ENCODE data around the gene FOXK1. TPM values are rescaled to one million over a fixed set of nuclear protein-coding genes. Genes with fewer than 3 reads are reported as not detected.
"Not testable (repeated sequence)": the region's sequence is repeated elsewhere in the genome, so short reads cannot be mapped to it uniquely, and the experiment has no call there.

Gene FOXK1
- total RNA-seq, 2 experiments from 2014 or later: 30.0 to 33.9 TPM

GRCh38 chr7:4667776-4668509, 14.2 kb upstream of the FOXK1 start:
- peaks cover 10% of the 10 kb centered on the region for H3K4me1 Mint-ChIP-seq
- intact Hi-C loops (cut with DNase I, micrococcal nuclease): no loop called here
- H3K36me3 Mint-ChIP-seq (ENCODE audit: low read depth): no peaks in the 10 kb centered on the region
- peaks cover 2% of the 10 kb centered on the region for H3K27me3 Mint-ChIP-seq
- no peaks in the 10 kb centered on the region for H3K9me3 Mint-ChIP-seq (ENCODE audit: low read depth)
- ATAC-seq (no peak), DNase-seq (no peak)
- ChIA-PET CTCF (no interaction called here), POLR2A (no interaction called here)
- H3K4me3 Mint-ChIP-seq: no peak overlapping the region
- H3K27ac Mint-ChIP-seq: no peak overlapping the region

DNA sequence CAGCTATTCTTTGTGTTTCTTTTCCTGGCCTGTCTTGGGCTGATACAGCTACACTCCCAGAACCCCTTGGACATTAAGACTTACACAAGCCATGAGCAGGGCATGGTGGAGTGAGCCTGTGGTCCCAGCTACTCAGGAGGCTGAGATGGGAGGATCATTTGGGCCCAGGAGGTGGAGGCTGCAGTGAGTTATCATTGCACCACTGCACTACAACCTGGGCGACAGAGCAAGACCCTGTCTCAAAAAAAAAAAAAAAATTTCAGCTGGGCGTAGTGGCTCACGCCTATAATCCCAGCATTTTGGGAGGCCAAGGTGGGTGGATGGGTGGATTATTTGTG, 13.6 kb upstream of the FOXK1 start:
- Mint-ChIP-seq H3K9me3 (ENCODE audit: low read depth) (no peaks in the 10 kb centered on the region), H3K4me1 (peaks cover 7% of the 10 kb centered on the region), H3K36me3 (ENCODE audit: low read depth) (no peaks in the 10 kb centered on the region), H3K27ac (no peak overlapping the region), H3K27me3 (peaks cover 2% of the 10 kb centered on the region), H3K4me3 (no peak overlapping the region)
- ATAC-seq (no peak), DNase-seq (no peak)
- ChIA-PET CTCF (no interaction called here), POLR2A (no interaction called here)
- intact Hi-C loops (cut with DNase I, micrococcal nuclease): no loop called here

DNA sequence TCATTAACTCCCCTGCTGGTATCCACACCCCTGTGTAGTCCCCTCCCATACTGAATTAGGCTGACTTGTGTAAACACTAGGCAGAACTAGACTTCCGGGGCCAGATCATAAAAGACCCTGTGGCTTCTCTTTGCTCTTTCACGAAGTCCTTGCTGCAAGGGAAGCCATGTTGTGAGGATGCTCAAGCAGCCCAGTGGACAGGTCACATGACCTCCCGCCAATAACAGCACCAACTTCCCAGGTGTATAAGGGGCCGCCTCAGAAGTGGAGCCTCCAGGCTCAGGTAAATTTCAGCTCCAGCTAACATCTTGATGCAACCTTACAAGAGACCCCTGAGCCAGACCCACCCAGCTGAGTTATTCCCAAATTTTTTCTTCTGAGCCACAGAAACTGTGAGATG, 11.3 kb upstream of the FOXK1 start:
- no peaks in the 10 kb centered on the region for H3K36me3 Mint-ChIP-seq (ENCODE audit: low read depth)
- no peaks in the 10 kb centered on the region for H3K9me3 Mint-ChIP-seq (ENCODE audit: low read depth)
- ChIA-PET POLR2A (no interaction called here), CTCF (no interaction called here)
- no peaks in the 10 kb centered on the region for H3K4me1 Mint-ChIP-seq
- DNase-seq (no peak), ATAC-seq (no peak)
- intact Hi-C loops (cut with DNase I, micrococcal nuclease): no loop called here
- H3K4me3 Mint-ChIP-seq: no peak overlapping the region
- peaks cover 2% of the 10 kb centered on the region for H3K27me3 Mint-ChIP-seq
- H3K27ac Mint-ChIP-seq: peak overlapping the region; percentile 2

DNA sequence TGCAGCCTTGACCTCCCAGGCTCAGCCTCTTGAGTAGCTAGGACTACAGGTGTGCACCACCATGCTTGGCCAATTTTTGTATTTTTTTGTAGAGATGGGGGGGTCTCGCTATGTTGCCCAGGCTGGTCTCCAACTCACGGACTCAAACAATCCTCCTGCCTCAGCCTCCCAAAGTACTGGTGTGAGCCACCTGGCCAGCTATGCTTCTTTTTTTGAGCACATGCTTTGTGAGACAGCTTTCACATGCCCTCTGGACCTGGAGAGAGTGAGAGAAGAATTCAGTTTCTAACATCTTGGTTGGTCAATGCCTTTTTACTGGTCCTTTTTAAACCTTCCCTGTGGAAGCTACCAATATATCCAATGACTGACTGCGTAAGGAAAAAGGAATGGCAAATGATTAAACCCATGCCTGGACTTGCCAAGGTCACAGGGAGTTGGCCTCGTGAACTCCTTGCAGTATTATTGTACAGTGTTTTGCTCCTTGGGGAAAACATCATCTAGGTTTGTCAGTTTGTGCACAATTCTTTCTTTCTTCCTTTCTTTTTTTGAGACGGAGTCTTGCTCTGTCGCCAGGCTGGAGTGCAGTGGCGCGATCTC, 6.2 kb upstream of the FOXK1 start:
- H3K9me3 Mint-ChIP-seq (ENCODE audit: low read depth): no peaks in the 10 kb centered on the region
- POLR2A ChIA-PET: no interaction called here
- H3K4me1 Mint-ChIP-seq: no peaks in the 10 kb centered on the region
- H3K27ac Mint-ChIP-seq: no peak overlapping the region
- no peak overlapping the region for H3K4me3 Mint-ChIP-seq
- no peaks in the 10 kb centered on the region for H3K36me3 Mint-ChIP-seq (ENCODE audit: low read depth)
- no peak for DNase-seq
- CTCF ChIA-PET: interaction anchor here (0.9 kb wide), 1 partner anchor 35 kb away, joined by 4 read pairs; no protein-coding TSS in a partner anchor
- intact Hi-C loops (cut with DNase I, micrococcal nuclease): no loop called here
- no peak for ATAC-seq
- no peaks in the 10 kb centered on the region for H3K27me3 Mint-ChIP-seq

DNA sequence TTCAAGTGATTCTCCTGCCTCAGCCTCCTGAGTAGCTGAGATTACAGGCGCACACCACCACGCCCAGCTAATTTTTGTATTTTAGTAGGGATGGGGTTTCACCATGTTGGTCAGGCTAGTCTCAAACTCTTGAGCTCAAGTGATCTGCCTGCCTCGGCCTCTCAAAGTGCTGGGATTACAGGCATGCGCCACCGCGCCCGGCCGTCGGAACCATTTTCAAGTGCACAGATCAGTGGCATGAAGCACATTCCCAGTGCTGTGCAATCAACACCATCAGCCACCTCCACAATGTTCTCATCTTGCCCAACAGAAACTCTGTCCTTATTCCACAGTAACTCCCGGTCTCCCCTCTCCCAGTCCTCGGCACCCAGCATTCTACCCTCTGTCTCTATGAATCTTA, 4.6 kb upstream of the FOXK1 start:
- ATAC-seq: not testable (repeated sequence)

GRCh38 chr7:4681218-4681851, 760 bp upstream of the FOXK1 start:
- ChIA-PET CTCF (interaction anchor here (0.7 to 1.0 kb wide), 3 partner anchors 40 to 1045 kb away, joined by 3 to 4 read pairs (median 3); no protein-coding TSS in a partner anchor), POLR2A (interaction anchor here (2.2 kb wide), 1 partner anchor 40 kb away, joined by 16 read pairs; no protein-coding TSS in a partner anchor)
- Mint-ChIP-seq H3K4me1 (peaks cover 24% of the 10 kb centered on the region), H3K4me3 (peak overlapping the region; percentile 78), H3K27me3 (no peaks in the 10 kb centered on the region), H3K9me3 (ENCODE audit: low read depth) (no peaks in the 10 kb centered on the region), H3K27ac (peak overlapping the region; percentile 89), H3K36me3 (ENCODE audit: low read depth) (peaks cover 11% of the 10 kb centered on the region)
- ATAC-seq: peak; percentile 6
- intact Hi-C loops (cut with DNase I, micrococcal nuclease): no loop called here
- peak; percentile 50 for DNase-seq

More for the DNA sequence above, 4.6 kb upstream of the FOXK1 start:
- H3K36me3 Mint-ChIP-seq (ENCODE audit: low read depth); H3K4me3 Mint-ChIP-seq; H3K9me3 Mint-ChIP-seq (ENCODE audit: low read depth); H3K4me1 Mint-ChIP-seq; DNase-seq; H3K27ac Mint-ChIP-seq; H3K27me3 Mint-ChIP-seq; POLR2A ChIA-PET; CTCF ChIA-PET; intact Hi-C loops (cut with DNase I, micrococcal nuclease): not testable (repeated sequence)

DNA sequence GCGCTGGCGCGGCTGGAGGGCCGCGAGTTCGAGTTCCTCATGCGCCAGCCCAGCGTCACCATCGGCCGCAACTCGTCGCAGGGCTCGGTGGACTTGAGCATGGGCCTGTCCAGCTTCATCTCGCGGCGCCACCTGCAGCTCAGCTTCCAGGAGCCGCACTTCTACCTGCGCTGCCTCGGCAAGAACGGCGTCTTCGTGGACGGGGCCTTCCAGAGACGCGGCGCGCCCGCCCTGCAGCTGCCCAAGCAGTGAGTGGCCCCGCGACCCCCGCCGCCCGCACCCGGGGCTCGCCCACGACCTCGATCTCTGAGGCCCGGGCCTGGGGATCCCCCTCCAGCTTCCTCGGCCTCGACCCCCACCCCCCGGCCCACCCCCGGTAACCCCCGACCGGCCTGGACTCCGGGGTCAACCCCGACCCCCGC, 537 bp downstream of the FOXK1 start:
- DNase-seq: peak; percentile 71
- ChIA-PET POLR2A (interaction anchor here (2.2 kb wide), 1 partner anchor 41 kb away, joined by 16 read pairs; no protein-coding TSS in a partner anchor), CTCF (interaction anchor here (1.3 to 2.4 kb wide), 2 partner anchors 41 to 47 kb away, joined by 3 to 10 read pairs; no protein-coding TSS in a partner anchor)
- intact Hi-C loops (cut with DNase I, micrococcal nuclease): loop anchor here (1.0 to 2.0 kb wide), 5 partner anchors 41 to 200 kb away; partner anchors contain the start of genes AP5Z1 (in 1 of the 2) and RADIL (in 1 of the 2)
- H3K27me3 Mint-ChIP-seq: no peaks in the 10 kb centered on the region
- no peaks in the 10 kb centered on the region for H3K9me3 Mint-ChIP-seq (ENCODE audit: low read depth)
- peak; percentile 16 for ATAC-seq
- peaks cover 14% of the 10 kb centered on the region for H3K36me3 Mint-ChIP-seq (ENCODE audit: low read depth)
- H3K4me1 Mint-ChIP-seq: peaks cover 36% of the 10 kb centered on the region
- peak overlapping the region; percentile 91 for H3K4me3 Mint-ChIP-seq
- H3K27ac Mint-ChIP-seq: no peak overlapping the region

GRCh38 chr7:4683043-4683883, 1.2 kb downstream of the FOXK1 start:
- Mint-ChIP-seq H3K4me1 (peaks cover 41% of the 10 kb centered on the region), H3K4me3 (peak overlapping the region; percentile 91), H3K36me3 (ENCODE audit: low read depth) (peaks cover 14% of the 10 kb centered on the region), H3K9me3 (ENCODE audit: low read depth) (no peaks in the 10 kb centered on the region), H3K27me3 (no peaks in the 10 kb centered on the region), H3K27ac (peak overlapping the region; percentile 98)
- intact Hi-C loops (cut with DNase I, micrococcal nuclease): loop anchor here (2.0 kb wide), 2 partner anchors 72 to 200 kb away; partner anchors contain the start of gene RADIL (in 1 of the 2)
- peak; percentile 49 for DNase-seq
- CTCF ChIA-PET: interaction anchor here (0.8 to 2.4 kb wide), 3 partner anchors 42 to 55 kb away, joined by 3 to 10 read pairs (median 3); no protein-coding TSS in a partner anchor
- ATAC-seq: no peak
- POLR2A ChIA-PET: interaction anchor here (0.7 to 2.2 kb wide), 3 partner anchors 42 to 63 kb away, joined by 3 to 16 read pairs (median 4); no protein-coding TSS in a partner anchor

DNA sequence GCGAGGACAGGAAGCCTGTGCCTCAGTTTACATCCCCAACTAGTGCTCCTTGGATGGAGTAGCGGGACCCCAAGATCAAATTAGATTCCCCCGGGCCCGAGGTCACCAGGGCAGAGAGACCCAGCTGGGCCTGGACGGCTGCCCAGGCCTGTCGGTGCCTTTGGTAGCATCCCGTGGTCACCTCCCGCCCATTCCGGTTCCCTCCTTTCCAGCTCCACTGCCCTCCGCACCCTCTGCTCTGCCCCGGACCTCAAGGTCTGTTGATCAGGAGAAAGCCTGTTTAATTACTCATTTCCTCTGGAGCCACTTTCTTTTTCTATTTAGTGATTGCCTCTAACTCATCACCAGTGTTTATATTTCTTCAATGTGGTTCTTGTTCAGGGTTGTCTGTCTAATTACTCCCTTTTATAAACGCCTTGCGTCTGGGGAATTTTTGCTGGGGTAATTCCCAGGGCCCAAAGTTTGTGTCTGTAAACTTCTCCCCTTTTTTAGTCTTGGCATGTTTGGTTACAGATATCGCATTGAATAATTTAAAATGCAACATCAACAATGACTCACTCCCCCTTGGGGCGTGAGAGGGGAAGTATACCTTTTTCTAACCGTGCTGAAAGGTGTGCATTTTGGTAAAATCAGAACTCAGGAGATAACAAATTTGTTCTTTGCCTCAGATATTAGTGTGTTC, 1.9 kb downstream of the FOXK1 start:
- CTCF ChIA-PET: interaction anchor here (0.8 to 2.4 kb wide), 3 partner anchors 42 to 54 kb away, joined by 3 to 10 read pairs (median 3); no protein-coding TSS in a partner anchor

GRCh38 chr7:4684846-4685245, 2.8 kb downstream of the FOXK1 start:
- ATAC-seq: no peak
- Mint-ChIP-seq H3K4me3 (peak overlapping the region; percentile 91), H3K27ac (peak overlapping the region; percentile 98), H3K4me1 (peaks cover 56% of the 10 kb centered on the region), H3K36me3 (ENCODE audit: low read depth) (peaks cover 14% of the 10 kb centered on the region), H3K9me3 (ENCODE audit: low read depth) (no peaks in the 10 kb centered on the region), H3K27me3 (no peaks in the 10 kb centered on the region)
- ChIA-PET CTCF (interaction anchor here (2.4 kb wide), 1 partner anchor 43 kb away, joined by 10 read pairs; no protein-coding TSS in a partner anchor), POLR2A (interaction anchor here (0.8 to 1.2 kb wide), 2 partner anchors 15 to 37 kb away, joined by 3 read pairs; no protein-coding TSS in a partner anchor)
- intact Hi-C loops (cut with DNase I, micrococcal nuclease): loop anchor here (1.0 to 2.0 kb wide), 3 partner anchors 44 to 74 kb away; no protein-coding TSS in a partner anchor
- no peak for DNase-seq

More for the DNA sequence above, 1.9 kb downstream of the FOXK1 start:
- H3K27me3 Mint-ChIP-seq: no peaks in the 10 kb centered on the region
- ATAC-seq (peak; percentile 67), DNase-seq (peak; percentile 70)
- intact Hi-C loops (cut with DNase I, micrococcal nuclease): loop anchor here (1.0 to 2.0 kb wide), 5 partner anchors 43 to 199 kb away; partner anchors contain the start of gene RADIL (in 1 of the 2)
- H3K36me3 Mint-ChIP-seq (ENCODE audit: low read depth): peaks cover 14% of the 10 kb centered on the region
- H3K27ac Mint-ChIP-seq: peak overlapping the region; percentile 98
- POLR2A ChIA-PET: interaction anchor here (0.7 to 0.9 kb wide), 2 partner anchors 42 to 62 kb away, joined by 3 to 4 read pairs; no protein-coding TSS in a partner anchor
- peak overlapping the region; percentile 91 for H3K4me3 Mint-ChIP-seq
- H3K9me3 Mint-ChIP-seq (ENCODE audit: low read depth): no peaks in the 10 kb centered on the region
- peaks cover 48% of the 10 kb centered on the region for H3K4me1 Mint-ChIP-seq

Data from activated CD4-positive, alpha-beta T cell treated with anti-CD3 and anti-CD28 coated beads for 36 hours (primary cell).